Measurements from ENCODE around the gene MAL.

DNA sequence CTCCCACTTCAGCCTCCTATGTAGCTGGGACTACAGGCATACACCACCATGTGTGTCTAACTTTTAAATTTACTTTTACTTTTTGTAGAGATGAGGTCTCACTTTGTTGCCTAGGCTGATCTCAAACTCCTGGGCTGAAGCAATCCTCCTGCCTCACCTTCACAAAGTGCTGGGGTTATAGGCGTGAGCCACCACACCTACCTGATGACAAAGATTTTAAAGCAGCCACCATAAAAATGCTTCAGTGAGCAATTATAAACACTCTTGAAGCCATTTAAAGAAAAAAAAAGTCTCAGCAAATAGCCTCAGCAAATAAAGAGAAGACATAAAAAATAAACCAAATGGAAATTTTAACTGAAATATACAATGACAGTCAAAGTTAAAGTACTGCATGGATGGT lies 60.5 kb downstream of the MAL start:
- TF ChIP-seq ELF4 (IDR thresholded peaks at IDR 0.05) (no peak), CTBP1 (IDR thresholded peaks at IDR 0.05; ENCODE audit: borderline replicate concordance) (no peak), FOXK2 (IDR thresholded peaks at IDR 0.05) (no peak), TARDBP (IDR thresholded peaks at IDR 0.05) (no peak), SUZ12 (IDR thresholded peaks at IDR 0.05) (no peak), NFRKB (IDR thresholded peaks at IDR 0.05) (no peak), SP1 (IDR thresholded peaks at IDR 0.05) (no peak)
